NCI-H2171 (cell line): ENCODE measurements around the gene ABCF3.

Experiments
- DNase-seq: peaks from one replicate; lab custom pipeline; 2025; lab: John Stamatoyannopoulos, UW

Gene ABCF3

GRCh38 chr3:184230603-184231528 is 44.9 kb downstream of the ABCF3 start:
- peak; percentile 51 for DNase-seq

- no peak for DNase-seq
Measured at GRCh38 chr3:184231671-184232070, 45.7 kb downstream of the ABCF3 start.

GRCh38 chr3:184233127-184233843 is 47.3 kb downstream of the ABCF3 start:
- DNase-seq, result no peak

GRCh38 chr3:184234224-184234623 is 48.2 kb downstream of the ABCF3 start:
- DNase-seq, result no peak

- DNase-seq, result no peak
Measured at GRCh38 chr3:184234671-184235380, 48.8 kb downstream of the ABCF3 start.

- peak; percentile 93 for DNase-seq
Measured at GRCh38 chr3:184235381-184236032, 49.5 kb downstream of the ABCF3 start.

GRCh38 chr3:184236033-184236410 is 50.0 kb downstream of the ABCF3 start:
- DNase-seq, result no peak

- DNase-seq, result no peak
Measured at GRCh38 chr3:184236636-184237035, 50.6 kb downstream of the ABCF3 start.

- DNase-seq, result no peak
Measured at GRCh38 chr3:184237211-184237610, 51.2 kb downstream of the ABCF3 start.

GRCh38 chr3:184237807-184238206 is 51.8 kb downstream of the ABCF3 start:
- no peak for DNase-seq

GRCh38 chr3:184238246-184238818 is 52.3 kb downstream of the ABCF3 start:
- no peak for DNase-seq

- no peak for DNase-seq
Measured at GRCh38 chr3:184239221-184239620, 53.2 kb downstream of the ABCF3 start.

GRCh38 chr3:184239708-184240107 is 53.7 kb downstream of the ABCF3 start:
- DNase-seq, result no peak

- DNase-seq, result no peak
Measured at GRCh38 chr3:184240384-184241140, 54.6 kb downstream of the ABCF3 start.

- no peak for DNase-seq
Measured at GRCh38 chr3:184241141-184241446, 55.1 kb downstream of the ABCF3 start.

GRCh38 chr3:184241447-184242296 is 55.7 kb downstream of the ABCF3 start:
- no peak for DNase-seq

GRCh38 chr3:184242297-184242685 is 56.3 kb downstream of the ABCF3 start:
- DNase-seq, result no peak
